ENCODE results near the gene SNCB.

Gene SNCB

GRCh38 chr5:176652136-176652535 lies 21.8 kb upstream of the SNCB start:
- H3K27ac ChIP-seq (ENCODE audit: insufficient read depth, low read length, poor library complexity, severe bottlenecking) = no peak overlapping the region
- peaks cover 18% of the 10 kb centered on the region for H3K4me1 ChIP-seq (ENCODE audit: control insufficient read depth, insufficient read depth, low read length, poor library complexity, severe bottlenecking)
- H3K4me3 ChIP-seq (ENCODE audit: insufficient read depth, low read depth, low read length, poor library complexity, severe bottlenecking) = no peak overlapping the region
- H3K36me3 ChIP-seq (ENCODE audit: control insufficient read depth, insufficient read depth, low read length) = peaks cover 7% of the 10 kb centered on the region
- no peaks in the 10 kb centered on the region for H3K27me3 ChIP-seq (replicated peaks; ENCODE audit: control insufficient read depth, insufficient read depth, low read length, poor library complexity, severe bottlenecking)
- no peak for DNase-seq
- no peaks in the 10 kb centered on the region for H3K9me3 ChIP-seq (ENCODE audit: control insufficient read depth, low read length)

GRCh38 chr5:176651472-176651980 lies 21.2 kb upstream of the SNCB start:
- DNase-seq = no peak
- Histone ChIP-seq H3K27ac (ENCODE audit: insufficient read depth, low read length, poor library complexity, severe bottlenecking) (no peak overlapping the region), H3K36me3 (ENCODE audit: control insufficient read depth, insufficient read depth, low read length) (peaks cover 7% of the 10 kb centered on the region), H3K27me3 (replicated peaks; ENCODE audit: control insufficient read depth, insufficient read depth, low read length, poor library complexity, severe bottlenecking) (no peaks in the 10 kb centered on the region), H3K4me3 (ENCODE audit: insufficient read depth, low read depth, low read length, poor library complexity, severe bottlenecking) (no peak overlapping the region), H3K9me3 (ENCODE audit: control insufficient read depth, low read length) (no peaks in the 10 kb centered on the region), H3K4me1 (ENCODE audit: control insufficient read depth, insufficient read depth, low read length, poor library complexity, severe bottlenecking) (peaks cover 20% of the 10 kb centered on the region)

GRCh38 chr5:176650354-176650884 lies 20.1 kb upstream of the SNCB start:
- no peak overlapping the region for H3K4me3 ChIP-seq (ENCODE audit: insufficient read depth, low read depth, low read length, poor library complexity, severe bottlenecking)
- no peaks in the 10 kb centered on the region for H3K27me3 ChIP-seq (replicated peaks; ENCODE audit: control insufficient read depth, insufficient read depth, low read length, poor library complexity, severe bottlenecking)
- no peak for DNase-seq
- no peaks in the 10 kb centered on the region for H3K9me3 ChIP-seq (ENCODE audit: control insufficient read depth, low read length)
- H3K4me1 ChIP-seq (ENCODE audit: control insufficient read depth, insufficient read depth, low read length, poor library complexity, severe bottlenecking) = peaks cover 23% of the 10 kb centered on the region
- H3K36me3 ChIP-seq (ENCODE audit: control insufficient read depth, insufficient read depth, low read length) = peaks cover 7% of the 10 kb centered on the region
- H3K27ac ChIP-seq (ENCODE audit: insufficient read depth, low read length, poor library complexity, severe bottlenecking) = no peak overlapping the region

- DNase-seq = no peak
- Histone ChIP-seq H3K27ac (ENCODE audit: insufficient read depth, low read length, poor library complexity, severe bottlenecking) (peak overlapping the region; percentile 61), H3K4me1 (ENCODE audit: control insufficient read depth, insufficient read depth, low read length, poor library complexity, severe bottlenecking) (peaks cover 23% of the 10 kb centered on the region), H3K9me3 (ENCODE audit: control insufficient read depth, low read length) (no peaks in the 10 kb centered on the region), H3K4me3 (ENCODE audit: insufficient read depth, low read depth, low read length, poor library complexity, severe bottlenecking) (peak overlapping the region; percentile 62), H3K27me3 (replicated peaks; ENCODE audit: control insufficient read depth, insufficient read depth, low read length, poor library complexity, severe bottlenecking) (no peaks in the 10 kb centered on the region), H3K36me3 (ENCODE audit: control insufficient read depth, insufficient read depth, low read length) (peaks cover under 1% of the 10 kb centered on the region)
These were observed 18.3 kb upstream of the SNCB start for GRCh38 chr5:176648474-176649194.

GRCh38 chr5:176647843-176648473 lies 17.6 kb upstream of the SNCB start:
- no peaks in the 10 kb centered on the region for H3K27me3 ChIP-seq (replicated peaks; ENCODE audit: control insufficient read depth, insufficient read depth, low read length, poor library complexity, severe bottlenecking)
- peak overlapping the region; percentile 62 for H3K4me3 ChIP-seq (ENCODE audit: insufficient read depth, low read depth, low read length, poor library complexity, severe bottlenecking)
- H3K4me1 ChIP-seq (ENCODE audit: control insufficient read depth, insufficient read depth, low read length, poor library complexity, severe bottlenecking) = peaks cover 23% of the 10 kb centered on the region
- no peak for DNase-seq
- H3K9me3 ChIP-seq (ENCODE audit: control insufficient read depth, low read length) = no peaks in the 10 kb centered on the region
- H3K36me3 ChIP-seq (ENCODE audit: control insufficient read depth, insufficient read depth, low read length) = no peaks in the 10 kb centered on the region
- peak overlapping the region; percentile 61 for H3K27ac ChIP-seq (ENCODE audit: insufficient read depth, low read length, poor library complexity, severe bottlenecking)

- Histone ChIP-seq H3K27ac (ENCODE audit: insufficient read depth, low read length, poor library complexity, severe bottlenecking) (peak within 1 kb of the TSS; percentile 61), H3K27me3 (replicated peaks; ENCODE audit: control insufficient read depth, insufficient read depth, low read length, poor library complexity, severe bottlenecking) (no peaks in the 10 kb centered on the region), H3K4me1 (ENCODE audit: control insufficient read depth, insufficient read depth, low read length, poor library complexity, severe bottlenecking) (peaks cover 23% of the 10 kb centered on the region), H3K4me3 (ENCODE audit: insufficient read depth, low read depth, low read length, poor library complexity, severe bottlenecking) (peak within 1 kb of the TSS; percentile 62), H3K9me3 (ENCODE audit: control insufficient read depth, low read length) (no peaks in the 10 kb centered on the region), H3K36me3 (ENCODE audit: control insufficient read depth, insufficient read depth, low read length) (no peaks in the 10 kb centered on the region)
- peak; percentile 97 to 99 (median 99) for DNase-seq
These were observed 16.9 kb upstream of the SNCB start, which contains the start of gene TSPAN17 for GRCh38 chr5:176647030-176647842. TSS of gene TSPAN17 (plus strand) at chr5:176647484. CDS start at chr5:176647616, 132 bp downstream.

- peak overlapping the region; percentile 61 for H3K27ac ChIP-seq (ENCODE audit: insufficient read depth, low read length, poor library complexity, severe bottlenecking)
- no peaks in the 10 kb centered on the region for H3K27me3 ChIP-seq (replicated peaks; ENCODE audit: control insufficient read depth, insufficient read depth, low read length, poor library complexity, severe bottlenecking)
- no peaks in the 10 kb centered on the region for H3K36me3 ChIP-seq (ENCODE audit: control insufficient read depth, insufficient read depth, low read length)
- no peak for DNase-seq
- H3K9me3 ChIP-seq (ENCODE audit: control insufficient read depth, low read length) = no peaks in the 10 kb centered on the region
- H3K4me1 ChIP-seq (ENCODE audit: control insufficient read depth, insufficient read depth, low read length, poor library complexity, severe bottlenecking) = peaks cover 23% of the 10 kb centered on the region
- peak overlapping the region; percentile 62 for H3K4me3 ChIP-seq (ENCODE audit: insufficient read depth, low read depth, low read length, poor library complexity, severe bottlenecking)
These were observed 16.3 kb upstream of the SNCB start for GRCh38 chr5:176646707-176647029.

GRCh38 chr5:176646049-176646706 lies 15.8 kb upstream of the SNCB start:
- Histone ChIP-seq H3K4me3 (ENCODE audit: insufficient read depth, low read depth, low read length, poor library complexity, severe bottlenecking) (peak overlapping the region; percentile 62), H3K27ac (ENCODE audit: insufficient read depth, low read length, poor library complexity, severe bottlenecking) (peak overlapping the region; percentile 61), H3K9me3 (ENCODE audit: control insufficient read depth, low read length) (no peaks in the 10 kb centered on the region), H3K27me3 (replicated peaks; ENCODE audit: control insufficient read depth, insufficient read depth, low read length, poor library complexity, severe bottlenecking) (no peaks in the 10 kb centered on the region), H3K4me1 (ENCODE audit: control insufficient read depth, insufficient read depth, low read length, poor library complexity, severe bottlenecking) (peaks cover 23% of the 10 kb centered on the region), H3K36me3 (ENCODE audit: control insufficient read depth, insufficient read depth, low read length) (no peaks in the 10 kb centered on the region)
- DNase-seq = no peak

- no peak overlapping the region for H3K4me3 ChIP-seq (ENCODE audit: insufficient read depth, low read depth, low read length, poor library complexity, severe bottlenecking)
- DNase-seq = no peak
- H3K9me3 ChIP-seq (ENCODE audit: control insufficient read depth, low read length) = no peaks in the 10 kb centered on the region
- H3K4me1 ChIP-seq (ENCODE audit: control insufficient read depth, insufficient read depth, low read length, poor library complexity, severe bottlenecking) = peaks cover 23% of the 10 kb centered on the region
- no peaks in the 10 kb centered on the region for H3K27me3 ChIP-seq (replicated peaks; ENCODE audit: control insufficient read depth, insufficient read depth, low read length, poor library complexity, severe bottlenecking)
- no peaks in the 10 kb centered on the region for H3K36me3 ChIP-seq (ENCODE audit: control insufficient read depth, insufficient read depth, low read length)
- H3K27ac ChIP-seq (ENCODE audit: insufficient read depth, low read length, poor library complexity, severe bottlenecking) = no peak overlapping the region
These were observed 14.7 kb upstream of the SNCB start for GRCh38 chr5:176644878-176645670.
